Anterior cingulate cortex (tissue), 58 donors: Measurements from ENCODE around the gene CCDC87.
A peak's percentile ranks its signal among the peaks of the same experiment; 100 is the strongest.
"Not testable (repeated sequence)": the region's sequence is repeated elsewhere in the genome, so short reads cannot be mapped to it uniquely, and the experiment has no call there.

Source experiments
- DNase-seq, 58 donors: peaks; one replicate each; lab custom pipeline; 2025; lab: John Stamatoyannopoulos, UW

Gene CCDC87

DNA sequence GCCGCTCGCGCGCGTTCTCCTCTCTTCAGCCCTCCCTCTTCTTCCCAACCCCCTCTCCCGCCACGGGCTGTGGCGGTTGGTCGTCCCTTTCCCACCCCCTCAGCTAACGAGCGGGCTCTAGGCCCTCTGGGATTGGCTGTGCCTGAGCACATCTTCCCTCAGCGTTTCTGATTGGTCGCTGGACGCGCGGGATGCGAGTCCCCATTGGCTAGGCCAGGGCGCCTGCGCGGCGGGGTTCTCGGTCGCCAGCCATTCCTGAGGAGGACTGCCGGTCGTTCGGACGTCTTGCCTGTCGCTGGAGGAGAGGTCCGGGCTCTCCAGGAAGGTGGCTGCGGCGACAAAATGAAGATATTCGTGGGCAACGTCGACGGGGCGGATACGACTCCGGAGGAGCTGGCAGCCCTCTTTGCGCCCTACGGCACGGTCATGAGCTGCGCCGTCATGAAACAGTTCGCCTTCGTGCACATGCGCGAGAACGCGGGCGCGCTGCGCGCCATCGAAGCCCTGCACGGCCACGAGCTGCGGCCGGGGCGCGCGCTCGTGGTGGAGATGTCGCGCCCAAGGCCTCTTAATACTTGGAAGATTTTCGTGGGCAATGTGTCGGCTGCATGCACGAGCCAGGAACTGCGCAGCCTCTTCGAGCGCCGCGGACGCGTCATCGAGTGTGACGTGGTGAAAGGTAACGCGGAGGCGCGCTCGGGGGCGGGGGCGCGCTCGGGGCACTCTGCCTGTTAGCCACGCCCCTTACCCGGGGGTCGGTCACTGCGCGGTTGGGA lies 23.7 kb upstream of the CCDC87 start, which contains the start of gene RBM14:
RBM14 (plus strand) TSS at position 252 of the 776 bp plus-strand sequence; CDS start at position 343, 91 bp downstream.
- DNase-seq = peak; percentile 86 to 100 (median 98)

DNA sequence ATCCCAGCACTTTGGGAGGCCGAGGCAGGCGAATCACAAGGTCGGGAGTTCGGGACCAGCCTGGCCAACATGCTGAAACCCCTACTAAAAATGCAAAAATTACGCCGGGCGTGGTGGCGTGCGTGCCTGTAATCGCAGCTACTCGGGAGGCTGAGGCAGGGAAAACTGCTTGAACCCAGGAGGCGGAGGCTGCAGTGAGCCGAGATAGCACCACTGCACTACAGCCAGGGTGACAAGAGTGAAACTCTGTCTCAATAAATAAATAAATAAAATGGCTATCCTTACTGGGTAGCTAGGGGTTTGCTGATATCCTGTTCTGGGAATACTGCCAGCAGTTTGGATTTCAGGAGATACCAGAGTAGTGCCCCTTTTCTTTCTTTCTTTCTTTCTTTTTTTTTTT lies 21.2 kb upstream of the CCDC87 start:
- no peak for DNase-seq

DNA sequence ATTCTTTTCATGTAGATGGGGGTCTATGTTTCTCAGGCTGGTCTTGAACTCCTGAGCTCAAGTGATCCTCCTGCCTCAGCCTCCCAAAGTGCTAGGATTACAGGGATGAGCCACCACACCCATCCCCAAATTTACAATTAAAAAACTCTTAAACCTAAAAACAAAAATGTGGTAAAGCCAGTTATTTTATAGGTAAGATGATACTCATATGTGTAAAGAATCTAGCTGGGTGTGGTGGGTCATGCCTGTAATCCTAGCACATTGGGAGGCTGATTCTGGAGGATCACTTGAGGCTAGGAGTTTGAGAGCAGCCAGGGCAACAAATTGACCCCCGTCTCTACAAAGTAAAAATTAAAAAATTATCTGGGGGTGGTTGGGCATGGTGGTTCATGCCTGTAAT lies 19.6 kb upstream of the CCDC87 start:
- DNase-seq = no peak

DNA sequence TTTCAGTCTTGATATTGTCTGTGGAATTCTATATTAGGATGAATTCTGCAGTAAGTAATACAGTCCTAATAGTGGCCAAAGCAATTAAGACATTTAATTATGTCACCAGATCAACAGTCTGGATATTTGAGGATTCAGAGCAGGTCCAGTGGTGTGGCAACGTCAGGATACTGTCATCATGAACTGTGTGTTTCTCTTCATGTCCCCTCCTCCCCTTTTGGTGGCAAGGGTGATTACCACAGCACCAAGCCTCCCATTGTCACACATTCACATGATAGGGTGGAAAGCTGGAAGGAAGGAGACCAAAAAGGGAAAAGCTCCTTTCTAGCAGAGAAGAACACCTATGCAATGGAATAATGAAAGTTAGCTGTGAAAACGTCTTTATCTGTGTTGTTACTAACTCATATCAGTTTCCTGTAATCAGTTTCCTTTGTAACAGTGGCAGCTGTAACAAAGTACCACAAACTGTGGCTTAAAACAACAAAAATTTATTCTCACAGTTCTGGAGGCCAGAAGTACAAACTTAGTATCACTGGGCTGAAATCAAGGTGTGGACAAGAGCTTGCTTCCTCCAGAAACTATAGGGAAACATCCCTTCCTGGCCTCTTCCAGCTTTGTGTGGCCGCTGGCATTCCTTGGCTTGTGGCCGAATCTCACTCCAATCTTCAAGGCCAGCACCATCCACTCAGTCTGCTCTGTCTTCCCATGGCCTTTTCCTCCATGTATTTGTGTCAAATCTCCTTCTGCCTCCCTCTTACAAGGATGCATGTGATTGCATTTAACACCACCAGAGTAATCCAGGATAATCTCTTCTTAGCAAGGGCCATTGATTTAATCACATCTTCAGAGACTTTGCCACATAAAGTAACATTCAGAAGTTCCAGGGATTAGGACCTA lies 17.1 kb upstream of the CCDC87 start:
- DNase-seq = no peak

DNA sequence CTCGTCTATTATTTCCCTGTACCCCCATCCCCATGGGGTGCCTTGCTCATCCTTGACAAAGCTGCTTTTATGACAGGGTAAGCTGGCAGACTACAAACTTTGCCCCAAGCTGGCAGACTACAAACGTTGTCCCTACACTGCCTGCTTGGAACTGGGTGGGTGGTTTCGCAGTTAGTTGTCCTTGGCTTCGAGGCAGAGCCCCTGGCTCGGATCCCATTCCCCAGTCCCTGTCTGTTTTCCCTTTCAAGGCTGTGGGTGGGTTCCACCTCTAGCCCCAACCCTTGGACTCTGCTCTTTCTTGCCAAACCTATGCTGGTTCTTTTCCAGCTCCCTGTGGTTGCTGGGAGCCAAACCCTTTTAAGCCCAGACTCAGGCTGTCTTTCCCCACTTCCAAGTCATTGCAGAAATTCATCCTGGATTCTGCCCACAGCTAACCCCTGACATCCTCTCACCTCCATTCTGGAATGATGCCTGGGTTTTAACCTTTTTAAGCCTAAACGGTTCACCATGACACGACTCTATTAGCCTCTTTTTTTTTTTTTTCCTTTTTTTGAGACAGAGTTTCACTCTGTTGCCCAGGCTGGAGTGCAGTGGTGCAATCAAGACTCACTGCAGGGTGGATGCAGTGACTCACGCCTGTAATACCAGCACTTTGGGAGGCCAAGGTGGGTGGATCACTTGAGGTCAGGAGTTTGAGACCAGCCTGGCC lies 14.4 kb upstream of the CCDC87 start:
- DNase-seq = peak in 38 of 58 donors; percentile 2 to 79 (median 30)

DNA sequence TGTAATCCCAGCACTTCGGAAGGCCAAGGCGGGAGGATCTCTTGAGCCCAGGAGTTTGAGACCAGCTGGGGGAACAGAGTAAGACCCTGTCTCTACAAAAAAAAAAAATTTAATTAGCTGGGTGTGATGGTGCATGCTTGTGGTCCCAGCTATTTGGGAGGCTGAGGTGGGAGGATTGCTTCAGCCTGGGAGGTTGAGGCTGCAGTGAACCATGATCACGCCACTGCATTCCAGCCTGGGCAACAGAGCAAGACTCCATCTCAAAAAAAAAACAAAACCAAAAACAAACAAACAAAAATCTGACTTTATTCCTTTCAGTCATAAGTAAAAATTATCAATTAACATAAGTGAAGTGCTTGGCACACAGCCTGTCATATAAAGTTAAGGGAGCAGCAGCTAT lies 13.7 kb upstream of the CCDC87 start:
- not testable (repeated sequence) for DNase-seq

DNA sequence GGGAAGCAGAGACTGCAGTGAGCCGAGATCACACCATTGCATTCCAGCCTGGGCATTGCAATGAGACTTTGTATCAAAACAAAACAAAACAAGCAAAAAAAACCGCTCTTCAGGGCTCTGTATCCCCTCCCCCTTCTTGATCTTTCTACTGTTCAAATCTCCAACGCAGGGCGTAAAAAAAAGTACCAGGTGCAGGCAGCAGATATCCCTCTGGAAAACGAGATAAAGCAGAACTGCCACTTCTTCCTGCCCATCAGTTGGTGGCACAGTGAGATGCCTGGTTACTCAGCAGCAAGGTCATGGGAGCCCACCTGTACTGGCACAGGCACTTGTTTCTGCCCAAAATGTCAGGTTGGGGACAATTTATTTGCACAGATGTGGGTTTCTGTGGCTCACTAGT lies 11.3 kb upstream of the CCDC87 start:
- no peak for DNase-seq

DNA sequence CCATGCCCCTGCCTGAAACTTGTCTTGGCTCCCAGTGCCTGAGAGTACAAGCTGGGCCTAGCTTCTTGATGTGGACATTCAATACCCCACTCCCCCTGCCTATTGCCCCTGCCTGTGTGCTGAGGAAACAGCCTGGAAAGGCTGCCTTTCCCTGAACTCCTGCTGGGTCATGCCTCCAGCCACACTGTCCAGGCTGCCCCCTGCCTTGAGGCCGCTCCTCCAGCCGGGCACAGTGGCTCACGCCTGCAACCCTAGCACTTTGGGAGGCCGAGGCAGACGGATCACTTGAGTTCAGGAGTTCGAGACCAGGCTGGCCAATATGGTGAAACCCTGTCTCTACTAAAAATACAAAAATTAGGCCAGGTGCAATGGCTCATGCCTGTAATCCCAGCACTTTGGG lies 10.2 kb upstream of the CCDC87 start:
- DNase-seq = no peak

DNA sequence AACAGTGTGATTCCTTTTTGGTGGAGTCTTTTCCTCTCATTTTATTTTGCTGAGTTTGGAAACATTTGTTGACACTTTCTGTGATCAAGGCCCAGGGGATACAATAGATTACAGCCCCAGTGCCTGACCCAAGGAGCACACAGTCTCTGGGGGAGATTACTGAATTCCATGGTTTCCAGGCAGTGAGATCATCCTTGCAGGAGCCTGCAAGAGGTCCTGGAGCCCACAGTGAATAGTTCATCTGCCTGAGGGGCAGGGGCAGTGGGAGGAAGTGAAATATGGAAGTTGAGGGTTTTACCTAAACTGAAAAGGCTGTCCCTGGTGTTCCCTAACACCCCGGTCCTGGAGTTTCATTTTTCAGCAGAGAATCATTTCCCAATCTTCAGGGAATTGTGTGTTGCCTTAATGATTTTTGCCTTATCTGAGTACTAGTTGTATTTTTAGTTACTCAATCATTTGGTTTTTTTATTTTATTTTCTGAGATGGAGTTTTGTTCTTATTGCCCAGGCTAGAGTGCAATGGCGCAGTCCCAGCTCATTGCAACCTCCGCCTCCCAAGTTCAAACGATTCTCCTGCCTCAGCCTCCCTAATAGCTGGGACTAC lies 7.9 kb upstream of the CCDC87 start:
- DNase-seq = no peak

DNA sequence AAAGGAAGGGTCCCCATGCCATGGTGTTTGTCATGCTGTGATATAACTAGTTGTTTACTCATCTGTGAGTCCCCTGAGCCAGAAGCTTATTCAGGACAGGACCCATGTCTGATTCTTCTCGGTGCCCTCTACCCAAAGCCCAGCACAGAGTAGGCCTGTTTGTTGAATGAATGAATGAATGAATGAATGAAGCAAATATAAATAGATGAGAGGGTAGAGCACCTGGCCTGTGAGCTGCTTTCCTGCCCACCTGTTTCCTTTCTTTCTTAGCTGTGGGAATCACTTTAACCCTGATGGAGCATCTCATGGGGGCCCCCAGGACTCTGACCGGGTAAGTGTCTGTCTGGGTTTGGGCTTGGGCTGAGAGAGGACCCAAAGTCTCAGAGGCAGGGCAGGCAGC lies 7.4 kb upstream of the CCDC87 start:
- no peak for DNase-seq

DNA sequence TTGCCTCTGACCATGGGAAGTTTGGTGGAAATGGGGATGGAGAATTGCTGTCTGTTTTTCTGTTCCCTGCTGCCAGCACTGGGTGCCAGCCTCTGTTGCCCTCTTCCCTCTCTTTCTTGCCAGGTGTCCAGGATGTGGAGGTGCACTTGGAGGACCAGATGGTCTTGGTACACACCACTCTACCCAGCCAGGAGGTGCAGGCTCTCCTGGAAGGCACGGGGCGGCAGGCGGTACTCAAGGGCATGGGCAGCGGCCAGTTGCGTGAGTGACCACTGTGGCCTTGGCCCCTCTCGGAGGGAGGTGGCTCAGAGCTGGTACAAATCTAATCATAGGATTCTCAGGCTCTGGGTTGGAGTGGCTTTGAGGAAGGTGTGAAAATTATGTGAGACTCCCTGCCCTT lies 6.1 kb upstream of the CCDC87 start:
- DNase-seq = no peak

DNA sequence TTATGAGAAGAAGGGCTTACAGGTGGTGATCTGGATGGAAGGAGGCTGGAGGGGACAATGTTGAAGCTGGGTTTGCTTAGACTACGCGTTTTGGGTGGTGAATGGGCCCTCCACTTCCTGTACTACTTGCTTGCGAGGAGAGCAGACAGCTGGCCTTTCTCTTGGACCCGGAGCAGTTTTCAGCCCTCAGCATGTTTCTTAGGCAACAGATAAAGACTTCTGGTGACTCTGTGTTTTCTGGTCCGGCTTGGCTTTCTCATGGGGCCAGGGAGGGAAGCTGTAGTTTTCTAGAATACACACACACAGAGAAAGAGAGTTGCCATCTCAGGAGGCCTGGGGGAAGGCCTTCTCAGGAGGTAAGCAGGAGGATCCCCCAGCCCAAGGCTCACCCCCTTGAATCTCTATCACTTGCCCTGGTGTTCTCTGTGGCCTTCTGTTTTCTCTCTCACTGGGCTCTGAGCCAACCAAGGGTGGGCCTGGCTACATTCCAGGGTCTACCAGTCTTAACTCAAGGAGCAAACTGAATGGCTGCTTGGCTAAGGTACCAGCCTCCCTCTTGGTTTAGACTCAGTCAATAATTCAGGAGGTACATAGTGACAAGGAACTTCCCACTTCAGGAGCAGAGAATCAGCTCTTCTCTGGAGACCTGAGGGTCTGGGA lies 2.5 kb upstream of the CCDC87 start:
- peak in 25 of 58 donors; percentile 1 to 59 (median 18) for DNase-seq

DNA sequence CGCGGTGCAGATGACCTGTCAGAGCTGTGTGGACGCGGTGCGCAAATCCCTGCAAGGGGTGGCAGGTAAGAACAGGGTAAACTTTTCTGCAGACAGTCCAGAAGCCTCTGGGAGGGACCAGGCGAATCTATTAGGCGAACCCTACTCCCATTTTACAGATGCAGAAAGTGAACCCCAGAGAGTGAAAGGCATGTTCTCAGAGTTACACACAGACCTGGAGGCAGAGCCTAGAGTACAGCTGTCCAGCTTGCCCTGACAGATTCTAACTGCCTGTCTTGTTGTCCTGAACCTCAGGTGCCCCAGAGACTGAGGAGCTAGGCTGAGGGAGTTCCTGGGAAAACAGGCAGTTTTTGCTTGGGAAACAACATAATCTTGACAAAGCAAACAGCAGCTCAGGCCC lies 787 bp upstream of the CCDC87 start:
- DNase-seq = no peak

DNA sequence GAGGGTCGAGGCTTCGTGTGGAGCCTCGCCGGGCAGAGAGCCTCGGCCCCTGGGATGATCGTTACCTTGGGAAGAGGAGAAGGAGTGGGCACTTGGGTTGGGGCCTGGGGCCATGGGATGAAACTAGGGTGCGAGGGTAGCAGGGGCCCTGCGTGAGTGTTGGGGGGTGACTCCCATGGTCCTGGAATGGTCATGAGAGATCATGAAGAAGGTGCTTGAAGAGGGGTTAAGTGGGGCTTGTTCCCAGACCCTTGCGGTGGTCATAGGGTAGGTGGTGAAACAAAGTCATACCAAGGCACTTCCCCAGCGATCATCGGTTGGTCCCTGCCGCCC lies 406 bp upstream of the CCDC87 start:
- peak in 2 of 58 donors; percentile 17 to 38 for DNase-seq

DNA sequence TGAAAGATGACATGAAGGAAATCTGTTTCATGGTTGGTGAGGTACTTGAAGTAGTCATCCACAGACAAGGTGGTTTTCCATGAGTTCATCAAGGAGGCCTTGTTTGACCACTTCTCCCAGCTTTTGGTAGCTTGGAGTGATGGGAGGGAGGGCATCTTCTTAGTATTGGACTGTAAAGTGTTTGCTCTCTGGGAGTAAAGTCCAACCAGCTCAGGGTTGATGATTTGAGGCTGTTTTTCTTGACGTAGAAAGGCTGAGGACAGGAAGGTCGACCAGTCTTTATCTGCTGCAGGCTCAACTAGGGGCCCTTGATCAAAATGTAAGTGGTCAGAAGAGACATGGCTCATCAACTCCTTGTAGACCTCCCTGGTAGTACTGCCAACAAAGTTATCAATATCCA lies 1.7 kb downstream of the CCDC87 start:
- no peak for DNase-seq

DNA sequence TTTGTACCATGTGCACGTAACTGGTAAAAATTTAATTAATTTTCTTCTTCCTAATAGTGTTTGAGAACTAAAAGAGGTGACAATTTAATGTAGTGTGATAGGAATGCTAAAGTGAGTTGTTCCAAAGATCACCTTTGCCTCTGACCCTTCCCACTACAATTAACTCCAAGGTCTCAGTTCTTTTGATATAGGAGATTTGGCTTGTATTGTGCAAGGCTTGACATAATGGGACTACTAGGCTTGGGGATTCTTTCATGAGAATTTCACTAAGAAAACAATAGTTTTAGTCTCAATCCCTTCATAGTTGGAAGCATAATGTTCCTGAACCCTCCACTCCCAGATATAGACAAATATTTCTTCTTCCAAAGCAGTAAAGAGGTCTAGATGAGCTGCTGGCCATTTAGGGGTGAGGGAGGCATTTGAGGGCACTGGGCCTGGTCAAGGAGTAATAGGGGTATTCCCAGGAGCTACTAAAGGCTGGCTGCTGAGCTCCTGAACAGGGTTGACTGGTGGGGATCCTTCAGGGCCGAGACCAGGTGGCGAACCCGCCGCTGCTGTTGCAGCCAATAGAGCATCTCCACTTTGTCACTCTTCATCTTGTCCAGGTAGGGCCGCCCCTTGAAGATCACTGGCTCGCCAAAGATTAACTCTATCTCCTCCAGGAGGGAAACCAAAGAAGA lies 2.7 kb downstream of the CCDC87 start:
- DNase-seq = no peak

DNA sequence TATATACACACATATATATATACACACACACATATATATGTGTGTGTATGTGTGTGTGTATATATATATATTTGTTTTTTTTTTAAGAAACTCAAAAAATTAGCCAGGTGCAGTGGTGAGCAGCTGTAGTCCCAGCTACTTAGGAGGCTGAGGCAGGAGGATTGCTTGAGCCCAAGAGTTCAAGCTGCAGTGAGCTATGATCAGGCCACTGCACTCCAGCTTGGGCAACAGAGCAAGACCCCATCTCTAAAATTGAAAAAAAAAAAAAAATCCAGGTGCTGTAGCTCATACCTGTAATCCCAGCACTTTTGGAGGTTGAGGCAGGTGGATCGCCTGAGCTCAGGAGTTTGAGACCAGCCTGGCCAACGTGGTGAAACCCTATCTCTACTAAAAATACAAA lies 3.5 kb downstream of the CCDC87 start:
- DNase-seq = not testable (repeated sequence)

DNA sequence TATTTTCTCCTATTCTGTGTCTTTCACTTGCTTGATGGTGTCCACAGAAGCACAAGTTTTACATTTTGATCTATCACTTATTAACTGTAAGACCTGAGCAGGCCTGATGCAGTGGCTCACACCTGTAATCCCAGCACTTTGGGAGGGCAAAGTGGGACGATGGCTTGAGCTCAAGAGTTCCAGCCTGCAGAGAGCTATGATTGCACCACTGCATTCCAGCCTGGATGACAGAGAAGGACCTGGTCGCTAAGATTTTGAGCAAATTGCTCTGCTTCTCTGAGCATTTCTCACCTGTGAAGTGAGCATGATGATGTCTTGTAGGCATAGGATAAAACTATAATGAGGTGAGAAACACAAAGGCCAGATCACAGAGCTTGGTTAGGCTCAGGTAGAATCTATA lies 6.7 kb downstream of the CCDC87 start:
- DNase-seq = no peak

DNA sequence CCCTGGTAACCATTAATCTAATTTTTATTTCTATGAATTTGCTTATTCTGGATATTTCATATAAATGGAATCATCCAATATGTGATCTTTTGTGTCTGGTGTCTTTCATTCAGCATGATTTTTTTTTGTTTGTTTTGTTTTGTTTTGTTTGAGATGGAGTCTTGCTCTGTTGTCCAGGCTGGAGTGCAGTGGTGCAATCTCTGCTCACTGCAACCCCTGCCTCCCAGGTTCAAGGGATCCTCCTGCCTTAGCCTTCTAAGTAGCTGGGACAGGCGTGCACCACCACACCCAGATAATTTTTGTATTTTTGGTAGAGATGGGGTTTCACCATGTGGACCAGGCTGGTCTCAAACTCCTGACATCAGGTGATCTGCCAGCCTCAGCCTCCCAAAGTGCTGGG lies 7.4 kb downstream of the CCDC87 start:
- not testable (repeated sequence) for DNase-seq
